ENCODE results near the gene RNF133. TPM values are rescaled to one million over a fixed set of nuclear protein-coding genes. Genes with fewer than 3 reads are reported as not detected.

Gene RNF133
- total RNA-seq, 5 donors from 2014 or later (not counting 1 experiment from before 2014, with no cell fraction given), result not detected

GRCh38 chr7:122727759-122728158 lies 28.8 kb upstream of the RNF133 start:
- H3K27me3 Mint-ChIP-seq, result no peaks in the 10 kb centered on the region
- no peak overlapping the region for H3K27ac Mint-ChIP-seq
- no peaks in the 10 kb centered on the region for H3K4me1 Mint-ChIP-seq
- no peak overlapping the region for H3K4me3 Mint-ChIP-seq
- DNase-seq, result no peak
- Histone ChIP-seq H3K4me1 (ENCODE audit: control insufficient read depth in 1 of 2, extremely low read depth in 1 of 2, insufficient read depth in 2 of 2, low read length in 2 of 2) (no peaks in the 10 kb centered on the region), H3K36me3 (ENCODE audit: control insufficient read depth in 2 of 2, extremely low read depth in 1 of 2, insufficient read depth in 1 of 2, low read length in 1 of 2) (no peaks in the 10 kb centered on the region), H3K27ac (ENCODE audit: low read length) (no peak overlapping the region), H3K27me3 (replicated peaks in 1 of 2; ENCODE audit: control insufficient read depth in 2 of 2, extremely low read depth in 1 of 2, insufficient read depth in 2 of 2, low read length in 1 of 2) (no peaks in the 10 kb centered on the region), H3K4me3 (ENCODE audit: control insufficient read depth in 1 of 2, extremely low read depth in 1 of 2, low read length in 1 of 2) (no peak overlapping the region), H3K9me3 (no peaks in the 10 kb centered on the region)
- ChIA-PET POLR2A (interaction anchor here in 1 of 2 donors (0.6 kb wide), 1 partner anchor 179 kb away, joined by 13 read pairs; no protein-coding TSS in a partner anchor), CTCF (no interaction called here)
- H3K36me3 Mint-ChIP-seq, result no peaks in the 10 kb centered on the region
- no peak for ATAC-seq (replicated peaks in 1 of 4)
- peaks cover 6 to 9% (median 9%) of the 10 kb centered on the region in 3 donors for H3K9me3 Mint-ChIP-seq
- no CpG with 5 or more reads among the region's 1 CpG for WGBS (ENCODE audit: insufficient coverage)

GRCh38 chr7:122727354-122727753 lies 28.4 kb upstream of the RNF133 start:
- Mint-ChIP-seq H3K4me3 (no peak overlapping the region), H3K4me1 (no peaks in the 10 kb centered on the region), H3K9me3 (peaks cover 6 to 9% (median 9%) of the 10 kb centered on the region in 3 donors), H3K27ac (no peak overlapping the region), H3K36me3 (no peaks in the 10 kb centered on the region), H3K27me3 (no peaks in the 10 kb centered on the region)
- Histone ChIP-seq H3K36me3 (ENCODE audit: control insufficient read depth in 2 of 2, extremely low read depth in 1 of 2, insufficient read depth in 1 of 2, low read length in 1 of 2) (no peaks in the 10 kb centered on the region), H3K27me3 (replicated peaks in 1 of 2; ENCODE audit: control insufficient read depth in 2 of 2, extremely low read depth in 1 of 2, insufficient read depth in 2 of 2, low read length in 1 of 2) (no peaks in the 10 kb centered on the region), H3K4me1 (ENCODE audit: control insufficient read depth in 1 of 2, extremely low read depth in 1 of 2, insufficient read depth in 2 of 2, low read length in 2 of 2) (no peaks in the 10 kb centered on the region), H3K27ac (ENCODE audit: low read length) (no peak overlapping the region), H3K4me3 (ENCODE audit: control insufficient read depth in 1 of 2, extremely low read depth in 1 of 2, low read length in 1 of 2) (no peak overlapping the region), H3K9me3 (no peaks in the 10 kb centered on the region)
- ChIA-PET POLR2A (interaction anchor here in 1 of 2 donors (0.6 kb wide), 1 partner anchor 180 kb away, joined by 13 read pairs; no protein-coding TSS in a partner anchor), CTCF (interaction anchor here in 1 of 2 donors (0.7 kb wide), 1 partner anchor 16 kb away, joined by 4 read pairs; no protein-coding TSS in a partner anchor)
- DNase-seq (no peak), ATAC-seq (replicated peaks in 1 of 4) (no peak)

GRCh38 chr7:122726881-122727280 lies 28.0 kb upstream of the RNF133 start:
- H3K4me3 ChIP-seq (ENCODE audit: control insufficient read depth in 1 of 2, extremely low read depth in 1 of 2, low read length in 1 of 2), result no peak overlapping the region
- no peak overlapping the region for H3K27ac Mint-ChIP-seq
- H3K27me3 Mint-ChIP-seq, result no peaks in the 10 kb centered on the region
- H3K9me3 ChIP-seq, result no peaks in the 10 kb centered on the region
- H3K36me3 ChIP-seq (ENCODE audit: control insufficient read depth in 2 of 2, extremely low read depth in 1 of 2, insufficient read depth in 1 of 2, low read length in 1 of 2), result no peaks in the 10 kb centered on the region
- POLR2A ChIA-PET, result interaction anchor here in 1 of 2 donors (0.7 kb wide), 1 partner anchor 80 kb away, joined by 4 read pairs; no protein-coding TSS in a partner anchor
- ATAC-seq (replicated peaks in 1 of 4) (no peak), DNase-seq (no peak)
- H3K36me3 Mint-ChIP-seq, result no peaks in the 10 kb centered on the region
- H3K4me1 Mint-ChIP-seq, result no peaks in the 10 kb centered on the region
- WGBS (ENCODE audit: insufficient coverage), result no CpG with 5 or more reads among the region's 2 CpGs
- H3K4me1 ChIP-seq (ENCODE audit: control insufficient read depth in 1 of 2, extremely low read depth in 1 of 2, insufficient read depth in 2 of 2, low read length in 2 of 2), result no peaks in the 10 kb centered on the region
- CTCF ChIA-PET, result interaction anchor here in 1 of 2 donors (0.7 kb wide), 1 partner anchor 16 kb away, joined by 4 read pairs; no protein-coding TSS in a partner anchor
- no peak overlapping the region for H3K27ac ChIP-seq (ENCODE audit: low read length)
- peaks cover 6 to 9% (median 9%) of the 10 kb centered on the region in 3 donors for H3K9me3 Mint-ChIP-seq
- H3K4me3 Mint-ChIP-seq, result no peak overlapping the region
- no peaks in the 10 kb centered on the region for H3K27me3 ChIP-seq (replicated peaks in 1 of 2; ENCODE audit: control insufficient read depth in 2 of 2, extremely low read depth in 1 of 2, insufficient read depth in 2 of 2, low read length in 1 of 2)

- no peak overlapping the region for H3K27ac Mint-ChIP-seq
- no peak overlapping the region for H3K4me3 ChIP-seq (ENCODE audit: control insufficient read depth in 1 of 2, extremely low read depth in 1 of 2, low read length in 1 of 2)
- H3K4me3 Mint-ChIP-seq, result no peak overlapping the region
Measured at GRCh38 chr7:122724366-122724765, 25.4 kb upstream of the RNF133 start.

GRCh38 chr7:122719010-122719578 lies 20.2 kb upstream of the RNF133 start:
- Mint-ChIP-seq H3K9me3 (peaks cover 3 to 11% (median 6%) of the 10 kb centered on the region in 3 donors), H3K4me1 (no peaks in the 10 kb centered on the region), H3K4me3 (no peak overlapping the region), H3K36me3 (no peaks in the 10 kb centered on the region), H3K27me3 (no peaks in the 10 kb centered on the region), H3K27ac (no peak overlapping the region)
- ChIA-PET POLR2A (interaction anchor here in 1 of 2 donors (0.7 kb wide), 1 partner anchor 11 kb away, joined by 5 read pairs; no protein-coding TSS in a partner anchor), CTCF (no interaction called here)
- H3K36me3 ChIP-seq (ENCODE audit: control insufficient read depth in 2 of 2, extremely low read depth in 1 of 2, insufficient read depth in 1 of 2, low read length in 1 of 2), result no peaks in the 10 kb centered on the region
- no peak overlapping the region for H3K27ac ChIP-seq (ENCODE audit: low read length)
- no peak for DNase-seq
- no peaks in the 10 kb centered on the region for H3K4me1 ChIP-seq (ENCODE audit: control insufficient read depth in 1 of 2, extremely low read depth in 1 of 2, insufficient read depth in 2 of 2, low read length in 2 of 2)
- no peaks in the 10 kb centered on the region for H3K27me3 ChIP-seq (replicated peaks in 1 of 2; ENCODE audit: control insufficient read depth in 2 of 2, extremely low read depth in 1 of 2, insufficient read depth in 2 of 2, low read length in 1 of 2)
- ATAC-seq (replicated peaks in 1 of 4), result no peak
- H3K4me3 ChIP-seq (ENCODE audit: control insufficient read depth in 1 of 2, extremely low read depth in 1 of 2, low read length in 1 of 2), result no peak overlapping the region
- no peaks in the 10 kb centered on the region for H3K9me3 ChIP-seq
- WGBS (ENCODE audit: insufficient coverage), result no CpG with 5 or more reads among the region's 4 CpGs

More at GRCh38 chr7:122724366-122724765, 25.4 kb upstream of the RNF133 start:
- Histone ChIP-seq H3K4me1 (ENCODE audit: control insufficient read depth in 1 of 2, extremely low read depth in 1 of 2, insufficient read depth in 2 of 2, low read length in 2 of 2) (no peaks in the 10 kb centered on the region), H3K9me3 (no peaks in the 10 kb centered on the region), H3K27me3 (replicated peaks in 1 of 2; ENCODE audit: control insufficient read depth in 2 of 2, extremely low read depth in 1 of 2, insufficient read depth in 2 of 2, low read length in 1 of 2) (no peaks in the 10 kb centered on the region), H3K36me3 (ENCODE audit: control insufficient read depth in 2 of 2, extremely low read depth in 1 of 2, insufficient read depth in 1 of 2, low read length in 1 of 2) (no peaks in the 10 kb centered on the region), H3K27ac (ENCODE audit: low read length) (no peak overlapping the region)
- ChIA-PET POLR2A (no interaction called here), CTCF (no interaction called here)
- no peaks in the 10 kb centered on the region for H3K27me3 Mint-ChIP-seq
- no peaks in the 10 kb centered on the region for H3K36me3 Mint-ChIP-seq
- DNase-seq (no peak), ATAC-seq (replicated peaks in 1 of 4) (no peak)
- peaks cover 4 to 15% (median 14%) of the 10 kb centered on the region in 3 donors for H3K9me3 Mint-ChIP-seq
- no CpG with 5 or more reads among the region's 4 CpGs for WGBS (ENCODE audit: insufficient coverage)
- no peaks in the 10 kb centered on the region for H3K4me1 Mint-ChIP-seq

- H3K4me3 Mint-ChIP-seq, result no peak overlapping the region
- H3K27ac Mint-ChIP-seq, result no peak overlapping the region
- WGBS (ENCODE audit: insufficient coverage), result 100% methylated on average over 1 of the region's 6 CpGs
- Histone ChIP-seq H3K27me3 (replicated peaks in 1 of 2; ENCODE audit: control insufficient read depth in 2 of 2, extremely low read depth in 1 of 2, insufficient read depth in 2 of 2, low read length in 1 of 2) (no peaks in the 10 kb centered on the region), H3K4me3 (ENCODE audit: control insufficient read depth in 1 of 2, extremely low read depth in 1 of 2, low read length in 1 of 2) (no peak overlapping the region), H3K4me1 (ENCODE audit: control insufficient read depth in 1 of 2, extremely low read depth in 1 of 2, insufficient read depth in 2 of 2, low read length in 2 of 2) (no peaks in the 10 kb centered on the region), H3K27ac (ENCODE audit: low read length) (no peak overlapping the region), H3K9me3 (no peaks in the 10 kb centered on the region), H3K36me3 (ENCODE audit: control insufficient read depth in 2 of 2, extremely low read depth in 1 of 2, insufficient read depth in 1 of 2, low read length in 1 of 2) (no peaks in the 10 kb centered on the region)
- ATAC-seq (replicated peaks in 1 of 4) (no peak), DNase-seq (no peak)
- ChIA-PET CTCF (no interaction called here), POLR2A (interaction anchor here in 1 of 2 donors (0.6 kb wide), 1 partner anchor 8 kb away, joined by 3 read pairs; no protein-coding TSS in a partner anchor)
- peaks cover 3 to 9% (median 6%) of the 10 kb centered on the region in 3 donors for H3K9me3 Mint-ChIP-seq
- no peaks in the 10 kb centered on the region for H3K4me1 Mint-ChIP-seq
- no peaks in the 10 kb centered on the region for H3K36me3 Mint-ChIP-seq
- H3K27me3 Mint-ChIP-seq, result no peaks in the 10 kb centered on the region
Measured at GRCh38 chr7:122717356-122718089, 18.6 kb upstream of the RNF133 start.
